GM10248 (cell line): ENCODE results near the gene NALCN.

Experiments used
- CTCF ChIA-PET: fragments of 300-600 bp; sonication (Branson Sonifier 250); formaldehyde crosslinking; extraction: SDS; loops from one replicate; lab custom pipeline; 2021; ENCODE audit warnings: antibody characterized with exemption; lab: Yijun Ruan, JAX
- POLR2A ChIA-PET: fragments of 350-650 bp; sonication (Branson Sonifier 250); formaldehyde crosslinking; extraction: SDS; loops from one replicate; lab custom pipeline; 2020; ENCODE audit warnings: antibody characterized with exemption; lab: Yijun Ruan, JAX
- DNase-seq: peaks from one replicate; pipeline ENCODE4 v3.0.0; 2012; ENCODE audit errors: extremely low spot score
- CTCF ChIP-seq: IDR thresholded peaks from 2 replicates; pipeline ENCODE4 v1.5.1; 2012; ENCODE audit warnings: mild to moderate bottlenecking, low read depth; ENCODE audit errors: extremely low read depth, missing control alignments, control extremely low read depth

NALCN gene

GRCh38 chr13:101007245-101007644 lies 409.1 kb downstream of the NALCN start:
- ChIA-PET POLR2A (no interaction called here), CTCF (no interaction called here)
- DNase-seq = no peak
- no peak for TF ChIP-seq CTCF
